HepG2 (cell line): ENCODE results near the gene MTURN. TPM values are rescaled to one million over a fixed set of nuclear protein-coding genes. Genes with fewer than 3 reads are reported as not detected.

Experiments used
- AKAP8 ChIP-seq: sonication (generic); formaldehyde crosslinking; IDR thresholded peaks from 2 replicates; pipeline ENCODE4 v1.5.1; 2020; ENCODE audit warnings: mild to moderate bottlenecking, missing genetic modification reagents
- ARHGAP35 ChIP-seq: sonication (generic); formaldehyde crosslinking; IDR thresholded peaks from 2 replicates; pipeline ENCODE4 v1.9.0; 2022; ENCODE audit warnings: mild to moderate bottlenecking, inconsistent platforms, moderate library complexity, missing genetic modification reagents, borderline replicate concordance
- GTF2F1 ChIP-seq: fragments of 150-350 bp; IDR thresholded peaks from 2 replicates; pipeline ENCODE4 v1.6.1; 2014; ENCODE audit warnings: low read length
- MAFF ChIP-seq: IDR thresholded peaks from 2 replicates; pipeline ENCODE4 v1.6.1; 2011; ENCODE audit warnings: low read depth, low read length, improper control_type of control experiment
- NONO ChIP-seq, 2 experiments: fragments of 450-650 bp in 1 of 2; sonication (generic) in 1 of 2; formaldehyde crosslinking in 1 of 2; IDR thresholded peaks in 1 of 2; conservative IDR thresholded peaks in 1 of 2; 2 replicates each; pipeline versions ENCODE4 v1.6.1 to v1.8.0; 2017 to 2022; ENCODE audit warnings: mild to moderate bottlenecking in 1 of 2, missing genetic modification reagents in 1 of 2, moderate library complexity in 1 of 2
- ZFP90 ChIP-seq: sonication (generic); formaldehyde crosslinking; IDR thresholded peaks from 2 replicates; pipeline ENCODE4 v1.8.0; 2022; ENCODE audit warnings: missing genetic modification reagents, mild to moderate bottlenecking, inconsistent platforms, borderline replicate concordance
- ZNF230 ChIP-seq: sonication (generic); formaldehyde crosslinking; IDR thresholded peaks from 2 replicates; pipeline ENCODE4 v1.4.0; 2020; ENCODE audit warnings: mild to moderate bottlenecking, missing genetic modification reagents
- ZNF556 ChIP-seq: sonication (generic); formaldehyde crosslinking; IDR thresholded peaks from 2 replicates; pipeline ENCODE4 v1.4.0; 2020; ENCODE audit warnings: mild to moderate bottlenecking, missing genetic modification reagents, borderline replicate concordance
- ZSCAN5A ChIP-seq: sonication (generic); formaldehyde crosslinking; IDR thresholded peaks from 2 replicates; pipeline ENCODE4 v1.8.0; 2022; ENCODE audit warnings: mild to moderate bottlenecking, missing genetic modification reagents, borderline replicate concordance
- polyA plus RNA-seq, 8 experiments: library from polyadenylated mRNA; depleted of rRNA in 3 of 8; stranded (reverse) in 7 of 8; unstranded in 1 of 8; fragments of >200 nt; fragmentation: Illumina TruSeq in 4 of 8; extraction: Trizol in 4 of 8; gene quantifications; 2 replicates each; pipeline versions ENCODE4 v1.2.1 to v1.2.3, GENCODE V29; 2011 to 2016; ENCODE audit warnings: low read depth in 4 of 8, missing spikeins in 1 of 8, mixed read lengths in 1 of 8; ENCODE audit not compliant: insufficient read depth in 1 of 8
- total RNA-seq, 5 experiments: library from RNA; depleted of rRNA; stranded (reverse); fragments of >200 nt; fragmentation: Illumina TruSeq; extraction: Trizol; gene quantifications; 2 replicates each; pipeline ENCODE4 v1.2.3, GENCODE V29; 2016; ENCODE audit warnings: low read depth in 1 of 5
- TF ChIP-seq, protein P1 (sequence below): sonication (generic); formaldehyde crosslinking; IDR thresholded peaks from one replicate; pipeline ENCODE4 v1.5.1; 2020; ENCODE audit warnings: mild to moderate bottlenecking, missing genetic modification reagents; ENCODE audit errors: not compliant biosample characterization

Gene MTURN
- total and polyA plus RNA-seq, 2 of the 13 experiments (the other 11 are each of a cell fraction or from before 2014, with no cell fraction given), result 5.7 to 7.2 TPM

DNA sequence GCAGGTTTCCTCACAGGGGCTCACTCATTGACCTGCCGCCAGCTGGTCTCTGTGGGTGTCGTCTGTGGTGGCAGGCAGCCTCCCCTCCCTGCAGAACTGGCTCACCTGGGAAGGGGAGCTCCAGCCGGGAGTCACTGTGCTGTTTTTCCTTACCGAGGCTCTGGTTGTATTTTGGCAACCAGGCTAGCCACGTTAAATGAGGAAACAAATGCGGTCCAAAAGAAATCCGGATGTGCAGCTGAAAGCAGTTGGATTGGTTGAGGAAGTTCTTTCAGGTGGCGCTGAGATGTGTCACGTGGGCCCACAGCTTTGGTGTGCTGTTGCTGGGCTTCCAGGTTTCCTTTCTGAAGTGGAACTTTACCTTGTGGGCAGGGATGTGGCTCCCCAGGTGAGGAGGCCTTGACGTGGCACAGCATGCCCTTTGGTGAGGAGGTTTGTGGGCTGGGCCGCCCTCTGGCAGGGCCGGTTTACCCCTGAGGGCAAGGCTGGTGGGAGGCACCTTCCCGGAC lies 14.2 kb downstream of the MTURN start (continued):
- TF ChIP-seq, protein P1, sequence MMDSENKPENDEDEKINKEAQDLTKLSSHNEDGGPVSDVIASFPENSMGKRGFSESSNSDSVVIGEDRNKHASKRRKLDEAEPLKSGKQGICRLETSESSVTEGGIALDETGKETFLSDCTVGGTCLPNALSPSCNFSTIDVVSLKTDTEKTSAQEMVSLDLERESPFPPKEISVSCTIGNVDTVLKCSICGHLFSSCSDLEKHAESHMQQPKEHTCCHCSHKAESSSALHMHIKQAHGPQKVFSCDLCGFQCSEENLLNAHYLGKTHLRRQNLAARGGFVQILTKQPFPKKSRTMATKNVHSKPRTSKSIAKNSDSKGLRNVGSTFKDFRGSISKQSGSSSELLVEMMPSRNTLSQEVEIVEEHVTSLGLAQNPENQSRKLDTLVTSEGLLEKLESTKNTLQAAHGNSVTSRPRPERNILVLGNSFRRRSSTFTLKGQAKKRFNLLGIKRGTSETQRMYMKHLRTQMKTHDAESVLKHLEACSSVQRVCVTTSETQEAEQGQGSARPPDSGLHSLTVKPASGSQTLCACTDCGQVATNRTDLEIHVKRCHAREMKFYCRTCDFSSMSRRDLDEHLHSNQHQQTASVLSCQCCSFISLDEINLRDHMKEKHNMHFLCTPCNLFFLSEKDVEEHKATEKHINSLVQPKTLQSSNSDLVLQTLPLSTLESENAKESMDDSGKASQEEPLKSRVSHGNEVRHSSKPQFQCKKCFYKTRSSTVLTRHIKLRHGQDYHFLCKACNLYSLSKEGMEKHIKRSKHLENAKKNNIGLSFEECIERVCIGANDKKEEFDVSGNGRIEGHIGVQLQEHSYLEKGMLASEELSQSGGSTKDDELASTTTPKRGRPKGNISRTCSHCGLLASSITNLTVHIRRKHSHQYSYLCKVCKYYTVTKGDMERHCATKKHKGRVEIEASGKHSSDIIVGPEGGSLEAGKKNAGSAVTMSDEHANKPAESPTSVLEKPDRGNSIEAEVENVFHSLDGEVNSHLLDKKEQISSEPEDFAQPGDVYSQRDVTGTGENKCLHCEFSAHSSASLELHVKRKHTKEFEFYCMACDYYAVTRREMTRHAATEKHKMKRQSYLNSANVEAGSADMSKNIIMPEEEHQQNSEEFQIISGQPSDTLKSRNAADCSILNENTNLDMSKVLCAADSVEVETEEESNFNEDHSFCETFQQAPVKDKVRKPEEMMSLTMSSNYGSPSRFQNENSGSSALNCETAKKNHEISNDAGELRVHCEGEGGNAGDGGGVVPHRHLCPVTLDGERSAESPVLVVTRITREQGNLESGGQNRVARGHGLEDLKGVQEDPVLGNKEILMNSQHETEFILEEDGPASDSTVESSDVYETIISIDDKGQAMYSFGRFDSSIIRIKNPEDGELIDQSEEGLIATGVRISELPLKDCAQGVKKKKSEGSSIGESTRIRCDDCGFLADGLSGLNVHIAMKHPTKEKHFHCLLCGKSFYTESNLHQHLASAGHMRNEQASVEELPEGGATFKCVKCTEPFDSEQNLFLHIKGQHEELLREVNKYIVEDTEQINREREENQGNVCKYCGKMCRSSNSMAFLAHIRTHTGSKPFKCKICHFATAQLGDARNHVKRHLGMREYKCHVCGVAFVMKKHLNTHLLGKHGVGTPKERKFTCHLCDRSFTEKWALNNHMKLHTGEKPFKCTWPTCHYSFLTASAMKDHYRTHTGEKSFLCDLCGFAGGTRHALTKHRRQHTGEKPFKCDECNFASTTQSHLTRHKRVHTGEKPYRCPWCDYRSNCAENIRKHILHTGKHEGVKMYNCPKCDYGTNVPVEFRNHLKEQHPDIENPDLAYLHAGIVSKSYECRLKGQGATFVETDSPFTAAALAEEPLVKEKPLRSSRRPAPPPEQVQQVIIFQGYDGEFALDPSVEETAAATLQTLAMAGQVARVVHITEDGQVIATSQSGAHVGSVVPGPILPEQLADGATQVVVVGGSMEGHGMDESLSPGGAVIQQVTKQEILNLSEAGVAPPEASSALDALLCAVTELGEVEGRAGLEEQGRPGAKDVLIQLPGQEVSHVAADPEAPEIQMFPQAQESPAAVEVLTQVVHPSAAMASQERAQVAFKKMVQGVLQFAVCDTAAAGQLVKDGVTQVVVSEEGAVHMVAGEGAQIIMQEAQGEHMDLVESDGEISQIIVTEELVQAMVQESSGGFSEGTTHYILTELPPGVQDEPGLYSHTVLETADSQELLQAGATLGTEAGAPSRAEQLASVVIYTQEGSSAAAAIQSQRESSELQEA (CRISPR knock-in tag), result no peak
- TF ChIP-seq ZNF556 (CRISPR knock-in tag) (no peak), ARHGAP35 (CRISPR knock-in tag) (no peak), ZSCAN5A (CRISPR knock-in tag) (no peak), AKAP8 (CRISPR knock-in tag) (no peak), ZNF230 (CRISPR knock-in tag) (no peak), GTF2F1 (no peak), MAFF (no peak), NONO (IDR thresholded peaks at IDR 0.05) (no peak), NONO (CRISPR knock-in tag; conservative IDR thresholded peaks at IDR 0.05) (no peak), ZFP90 (CRISPR knock-in tag) (no peak)
